Measurements from ENCODE around the gene PFKM.

DNA sequence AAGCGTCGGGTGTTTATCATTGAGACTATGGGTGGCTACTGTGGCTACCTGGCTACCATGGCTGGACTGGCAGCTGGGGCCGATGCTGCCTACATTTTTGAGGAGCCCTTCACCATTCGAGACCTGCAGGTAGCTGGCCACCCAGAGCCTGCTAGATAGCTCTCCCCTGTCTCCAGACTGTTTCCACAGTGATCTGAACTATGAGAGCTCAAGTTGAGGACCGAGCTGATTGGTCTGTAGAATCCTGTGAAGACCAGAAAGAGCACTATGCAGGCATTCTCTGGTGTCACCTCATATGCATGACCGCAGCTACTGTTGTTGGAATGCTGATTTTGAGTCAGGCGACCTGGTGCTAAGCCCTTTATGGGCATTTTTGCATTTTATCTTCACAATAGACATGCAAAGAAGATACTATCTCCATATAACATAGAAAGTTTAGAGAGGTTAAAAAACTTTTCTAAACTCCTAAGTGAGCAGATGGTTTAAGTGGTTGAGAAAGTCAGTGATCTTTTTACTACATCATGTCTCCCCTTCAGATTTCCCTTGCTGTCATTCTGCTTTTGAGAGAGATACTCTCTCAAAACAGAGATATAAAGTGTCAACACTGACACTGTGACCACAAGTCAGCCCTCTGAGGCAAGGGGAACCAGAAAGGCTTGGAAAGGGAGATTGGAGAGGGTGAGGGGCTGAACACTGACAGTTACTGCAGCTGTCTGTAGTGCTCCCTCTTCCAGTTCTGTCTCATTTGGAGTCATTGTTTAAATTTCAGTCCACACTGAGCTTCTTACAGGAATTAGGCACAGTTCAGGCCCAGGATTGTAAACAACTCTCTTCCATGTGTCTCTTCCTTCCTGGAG lies 23.9 kb downstream of the PFKM start:
- TF ChIP-seq, protein P1, sequence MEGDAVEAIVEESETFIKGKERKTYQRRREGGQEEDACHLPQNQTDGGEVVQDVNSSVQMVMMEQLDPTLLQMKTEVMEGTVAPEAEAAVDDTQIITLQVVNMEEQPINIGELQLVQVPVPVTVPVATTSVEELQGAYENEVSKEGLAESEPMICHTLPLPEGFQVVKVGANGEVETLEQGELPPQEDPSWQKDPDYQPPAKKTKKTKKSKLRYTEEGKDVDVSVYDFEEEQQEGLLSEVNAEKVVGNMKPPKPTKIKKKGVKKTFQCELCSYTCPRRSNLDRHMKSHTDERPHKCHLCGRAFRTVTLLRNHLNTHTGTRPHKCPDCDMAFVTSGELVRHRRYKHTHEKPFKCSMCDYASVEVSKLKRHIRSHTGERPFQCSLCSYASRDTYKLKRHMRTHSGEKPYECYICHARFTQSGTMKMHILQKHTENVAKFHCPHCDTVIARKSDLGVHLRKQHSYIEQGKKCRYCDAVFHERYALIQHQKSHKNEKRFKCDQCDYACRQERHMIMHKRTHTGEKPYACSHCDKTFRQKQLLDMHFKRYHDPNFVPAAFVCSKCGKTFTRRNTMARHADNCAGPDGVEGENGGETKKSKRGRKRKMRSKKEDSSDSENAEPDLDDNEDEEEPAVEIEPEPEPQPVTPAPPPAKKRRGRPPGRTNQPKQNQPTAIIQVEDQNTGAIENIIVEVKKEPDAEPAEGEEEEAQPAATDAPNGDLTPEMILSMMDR (IDR thresholded peaks at IDR 0.05; ENCODE audit: low read depth, low read length, missing input control), result no peak
- TF ChIP-seq, protein P2, sequence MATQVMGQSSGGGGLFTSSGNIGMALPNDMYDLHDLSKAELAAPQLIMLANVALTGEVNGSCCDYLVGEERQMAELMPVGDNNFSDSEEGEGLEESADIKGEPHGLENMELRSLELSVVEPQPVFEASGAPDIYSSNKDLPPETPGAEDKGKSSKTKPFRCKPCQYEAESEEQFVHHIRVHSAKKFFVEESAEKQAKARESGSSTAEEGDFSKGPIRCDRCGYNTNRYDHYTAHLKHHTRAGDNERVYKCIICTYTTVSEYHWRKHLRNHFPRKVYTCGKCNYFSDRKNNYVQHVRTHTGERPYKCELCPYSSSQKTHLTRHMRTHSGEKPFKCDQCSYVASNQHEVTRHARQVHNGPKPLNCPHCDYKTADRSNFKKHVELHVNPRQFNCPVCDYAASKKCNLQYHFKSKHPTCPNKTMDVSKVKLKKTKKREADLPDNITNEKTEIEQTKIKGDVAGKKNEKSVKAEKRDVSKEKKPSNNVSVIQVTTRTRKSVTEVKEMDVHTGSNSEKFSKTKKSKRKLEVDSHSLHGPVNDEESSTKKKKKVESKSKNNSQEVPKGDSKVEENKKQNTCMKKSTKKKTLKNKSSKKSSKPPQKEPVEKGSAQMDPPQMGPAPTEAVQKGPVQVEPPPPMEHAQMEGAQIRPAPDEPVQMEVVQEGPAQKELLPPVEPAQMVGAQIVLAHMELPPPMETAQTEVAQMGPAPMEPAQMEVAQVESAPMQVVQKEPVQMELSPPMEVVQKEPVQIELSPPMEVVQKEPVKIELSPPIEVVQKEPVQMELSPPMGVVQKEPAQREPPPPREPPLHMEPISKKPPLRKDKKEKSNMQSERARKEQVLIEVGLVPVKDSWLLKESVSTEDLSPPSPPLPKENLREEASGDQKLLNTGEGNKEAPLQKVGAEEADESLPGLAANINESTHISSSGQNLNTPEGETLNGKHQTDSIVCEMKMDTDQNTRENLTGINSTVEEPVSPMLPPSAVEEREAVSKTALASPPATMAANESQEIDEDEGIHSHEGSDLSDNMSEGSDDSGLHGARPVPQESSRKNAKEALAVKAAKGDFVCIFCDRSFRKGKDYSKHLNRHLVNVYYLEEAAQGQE (IDR thresholded peaks at IDR 0.05), result no peak
- TF ChIP-seq RAD21 (IDR thresholded peaks at IDR 0.05), result no peak
- no peak for TF ChIP-seq GABPA (IDR thresholded peaks at IDR 0.05 in 1 of 2, conservative IDR thresholded peaks at IDR 0.05 in 1 of 2)
- TF ChIP-seq MAX (IDR thresholded peaks at IDR 0.05), result no peak
- TF ChIP-seq, protein P3, sequence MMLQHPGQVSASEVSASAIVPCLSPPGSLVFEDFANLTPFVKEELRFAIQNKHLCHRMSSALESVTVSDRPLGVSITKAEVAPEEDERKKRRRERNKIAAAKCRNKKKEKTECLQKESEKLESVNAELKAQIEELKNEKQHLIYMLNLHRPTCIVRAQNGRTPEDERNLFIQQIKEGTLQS (IDR thresholded peaks at IDR 0.05), result no peak
